ENCODE results near the gene SLC16A6.
"Not testable (repeated sequence)": the region's sequence is repeated elsewhere in the genome, so short reads cannot be mapped to it uniquely, and the experiment has no call there.

The SLC16A6 gene

DNA sequence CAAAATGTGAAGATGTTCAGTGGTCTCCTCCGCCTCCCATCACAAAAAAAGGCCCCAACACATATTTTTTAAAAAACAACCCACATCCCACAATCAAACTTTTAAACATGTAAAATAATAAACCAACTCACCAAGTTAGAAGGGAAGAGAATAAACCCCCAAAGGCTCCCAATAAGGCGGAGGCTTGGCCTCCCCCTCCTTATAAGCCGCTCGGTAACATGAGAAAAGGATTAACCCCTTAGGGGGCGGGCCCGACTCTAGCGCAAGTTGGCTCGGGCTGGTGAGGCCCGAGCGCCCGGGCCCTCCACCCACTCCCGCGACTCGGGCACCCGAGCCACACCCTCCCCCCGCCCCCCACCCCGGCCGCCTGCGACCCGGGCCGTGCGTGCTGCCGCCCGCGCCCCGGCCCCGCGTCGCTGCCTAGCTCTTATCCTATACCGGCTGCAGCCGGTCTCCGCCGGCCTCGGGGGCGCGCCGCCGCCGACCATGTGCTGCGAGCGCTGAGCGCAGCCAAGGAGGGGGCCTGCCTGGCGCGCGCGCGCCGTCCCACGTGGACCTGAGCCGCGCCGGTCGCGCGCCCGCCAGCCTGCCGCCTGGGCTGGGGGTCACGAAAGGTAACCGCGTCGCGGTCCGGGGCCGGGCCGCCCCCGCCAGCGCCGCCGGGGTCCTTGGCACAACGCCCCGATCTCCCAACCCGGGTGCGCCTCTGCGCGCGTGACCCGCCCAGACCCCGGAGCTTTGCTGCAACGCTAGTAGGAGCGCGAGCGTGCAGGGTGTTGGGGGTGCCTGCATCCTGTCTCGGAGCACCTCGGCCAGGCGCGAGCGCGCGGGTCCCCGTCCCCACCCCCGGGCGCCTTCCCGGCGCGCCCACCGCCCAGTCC lies at the start of gene SLC16A6, which contains the start of gene ARSG:
Gene SLC16A6 (minus strand): TSS at position 173 of the 881 bp plus-strand sequence. CDS start 12,807 bp downstream, outside the sequence.
Gene ARSG (plus strand): TSS at position 541 of the 881 bp plus-strand sequence. CDS start 15,999 bp downstream, outside the sequence.
- DNase-seq (ENCODE audit: low read depth): peak; percentile 35

DNA sequence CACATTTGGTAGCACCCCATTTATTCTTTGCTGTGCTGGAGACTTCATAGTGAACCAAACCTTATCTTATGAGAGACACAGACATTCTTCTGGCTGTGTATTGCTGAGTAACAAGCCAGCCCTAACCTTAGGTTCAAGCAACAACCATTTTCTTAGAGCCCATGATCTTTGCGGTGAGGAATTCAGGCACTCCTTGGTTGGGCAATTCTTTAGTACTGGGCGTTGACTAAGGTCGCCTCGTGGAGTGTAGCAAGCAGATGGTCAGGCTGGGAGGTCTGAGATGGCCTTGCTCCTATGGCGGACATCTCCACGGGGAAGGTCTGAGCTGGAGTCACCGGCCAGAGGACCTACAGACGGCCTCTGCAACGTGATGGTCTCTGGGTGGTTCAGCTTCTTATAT lies 43.5 kb upstream of the SLC16A6 start:
- no peak for DNase-seq (ENCODE audit: low read depth)

GRCh38 chr17:68331932-68332331 lies 41.0 kb upstream of the SLC16A6 start:
- DNase-seq (ENCODE audit: low read depth): not testable (repeated sequence)

DNA sequence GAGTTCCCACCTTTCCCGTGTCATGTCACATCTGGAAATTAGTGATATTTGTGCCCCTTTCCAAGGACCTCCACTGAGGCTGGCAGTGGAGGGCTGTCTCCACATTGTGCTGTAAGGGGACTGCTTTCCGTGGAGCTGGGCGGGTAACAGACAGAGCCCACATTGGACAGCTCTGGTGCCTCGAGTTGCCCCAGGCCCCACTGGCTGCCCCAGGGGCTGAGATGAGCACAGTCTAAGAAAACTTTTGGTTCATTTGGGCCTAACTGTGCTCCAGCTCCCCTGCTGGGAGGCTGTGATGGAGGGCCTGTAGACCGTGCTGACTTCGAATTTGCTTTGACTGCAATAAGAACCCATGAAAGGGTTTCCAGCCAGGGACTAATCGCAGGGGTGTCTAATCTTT lies 38.4 kb upstream of the SLC16A6 start:
- no peak for DNase-seq (ENCODE audit: low read depth)

DNA sequence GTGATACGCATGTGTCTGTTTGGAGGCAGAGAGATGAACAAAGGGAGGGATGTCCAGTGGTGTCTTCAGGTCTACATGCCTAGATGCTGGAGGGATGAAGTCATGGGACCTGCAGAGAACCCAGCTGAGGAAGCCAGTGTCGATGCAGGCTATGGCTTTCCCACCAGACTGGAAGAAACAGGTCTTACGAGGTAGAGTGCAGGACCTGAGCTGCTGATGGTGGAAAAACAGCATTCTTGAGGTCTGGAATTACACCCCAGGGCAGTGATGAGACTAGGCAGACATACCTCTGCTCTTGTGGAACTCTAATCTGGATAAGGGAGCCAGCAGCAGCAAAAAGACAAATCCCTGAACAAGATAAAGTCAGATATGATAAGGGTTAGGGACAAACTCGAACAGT lies 37.7 kb upstream of the SLC16A6 start:
- no peak for DNase-seq (ENCODE audit: low read depth)

DNA sequence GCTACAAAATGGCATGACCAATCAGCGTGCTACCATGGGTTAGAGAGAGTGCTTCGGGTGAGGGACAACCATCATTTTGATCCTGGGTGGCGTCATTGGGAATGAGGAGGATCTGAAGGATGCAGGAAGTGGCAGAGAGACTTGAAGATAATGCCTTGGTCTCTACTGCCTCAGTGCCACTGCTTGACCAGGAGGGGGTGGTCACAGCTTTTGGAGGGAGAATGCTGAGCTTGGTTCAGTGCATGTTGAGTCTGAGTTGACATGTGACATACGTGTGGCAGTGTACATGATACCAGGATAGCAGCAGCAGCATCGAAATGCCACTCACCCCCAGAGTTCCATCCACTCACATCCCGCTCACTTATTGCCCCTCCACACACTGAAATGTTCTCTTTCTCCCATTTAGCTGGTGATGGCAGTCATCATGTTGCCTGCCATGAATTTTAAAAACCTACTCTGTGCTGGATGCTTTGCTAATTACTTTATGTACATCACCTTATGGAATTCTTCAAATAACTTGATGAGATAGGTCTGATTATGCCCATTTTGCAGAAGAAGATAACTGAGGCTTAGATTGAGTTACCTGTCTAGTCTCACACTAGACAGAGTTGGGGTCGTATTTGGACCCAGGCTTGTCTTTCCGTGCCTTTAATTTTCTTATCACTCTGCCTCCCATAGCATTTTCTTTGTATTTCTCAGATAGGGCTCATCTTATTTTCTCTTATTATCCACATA lies 37.1 kb upstream of the SLC16A6 start:
- no peak for DNase-seq (ENCODE audit: low read depth)

DNA sequence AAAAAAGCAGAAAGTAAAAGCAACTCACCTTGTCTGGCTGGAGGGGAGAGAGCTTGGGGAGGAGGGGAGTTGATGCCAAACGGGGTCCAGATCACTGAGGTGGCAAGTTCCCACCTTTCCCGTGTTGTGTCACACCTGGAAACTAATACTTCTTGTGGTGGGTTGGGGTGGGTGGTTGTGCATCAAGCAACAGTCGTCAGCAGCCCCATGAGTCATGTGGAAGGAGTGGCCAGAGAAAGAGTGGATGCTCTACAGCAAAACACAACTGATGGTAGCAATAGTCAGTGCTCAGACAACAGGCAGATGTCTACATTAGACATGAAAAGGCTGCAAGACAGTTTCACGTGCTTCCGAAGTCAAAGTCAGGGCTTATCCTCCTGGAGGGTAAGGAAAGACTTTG lies 35.8 kb upstream of the SLC16A6 start:
- DNase-seq (ENCODE audit: low read depth): no peak

- DNase-seq (ENCODE audit: low read depth): no peak
These were observed 35.0 kb upstream of the SLC16A6 start for GRCh38 chr17:68325961-68326360.

GRCh38 chr17:68324654-68325336 lies 33.9 kb upstream of the SLC16A6 start:
- no peak for DNase-seq (ENCODE audit: low read depth)

- DNase-seq (ENCODE audit: low read depth): no peak
These were observed 33.2 kb upstream of the SLC16A6 start for GRCh38 chr17:68324114-68324513.

DNA sequence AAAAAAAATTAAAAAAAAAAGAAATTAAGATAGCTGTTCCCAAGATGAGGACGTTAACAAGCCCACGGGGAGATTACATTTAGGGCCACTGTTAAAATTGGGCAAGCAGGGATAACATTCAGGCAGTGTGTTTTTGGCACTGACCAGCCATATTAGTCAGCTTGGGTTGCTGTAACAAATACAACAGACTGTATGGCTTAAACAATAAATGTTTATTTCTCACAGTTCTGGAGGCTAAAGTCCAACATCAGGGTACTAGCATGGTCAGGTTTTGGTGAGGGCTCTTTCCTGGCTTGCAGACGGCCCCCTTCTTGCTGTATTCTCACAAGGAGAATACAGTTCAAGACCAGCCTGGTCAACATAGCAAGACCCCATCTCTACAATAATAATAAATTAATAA lies 31.7 kb upstream of the SLC16A6 start:
- no peak for DNase-seq (ENCODE audit: low read depth)

DNA sequence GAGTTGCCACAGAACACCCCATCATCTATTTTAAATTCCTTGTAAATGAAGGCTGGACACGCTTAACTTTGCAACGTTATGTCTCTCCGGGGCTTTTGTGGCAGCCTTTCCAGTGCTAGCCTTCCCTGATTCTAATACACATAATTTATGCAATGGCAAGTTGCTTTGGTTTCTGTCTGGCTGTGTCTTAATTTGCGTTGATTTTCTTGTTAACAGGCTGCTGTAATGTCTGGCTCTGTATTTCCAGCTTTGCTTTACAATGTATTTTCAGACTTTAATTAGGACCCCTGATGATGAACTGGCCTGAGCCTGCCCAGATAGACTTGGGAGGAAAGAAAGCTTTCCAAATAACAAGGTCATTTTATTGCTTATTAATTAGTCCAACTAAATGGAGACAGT lies 30.6 kb upstream of the SLC16A6 start:
- DNase-seq (ENCODE audit: low read depth): no peak

DNA sequence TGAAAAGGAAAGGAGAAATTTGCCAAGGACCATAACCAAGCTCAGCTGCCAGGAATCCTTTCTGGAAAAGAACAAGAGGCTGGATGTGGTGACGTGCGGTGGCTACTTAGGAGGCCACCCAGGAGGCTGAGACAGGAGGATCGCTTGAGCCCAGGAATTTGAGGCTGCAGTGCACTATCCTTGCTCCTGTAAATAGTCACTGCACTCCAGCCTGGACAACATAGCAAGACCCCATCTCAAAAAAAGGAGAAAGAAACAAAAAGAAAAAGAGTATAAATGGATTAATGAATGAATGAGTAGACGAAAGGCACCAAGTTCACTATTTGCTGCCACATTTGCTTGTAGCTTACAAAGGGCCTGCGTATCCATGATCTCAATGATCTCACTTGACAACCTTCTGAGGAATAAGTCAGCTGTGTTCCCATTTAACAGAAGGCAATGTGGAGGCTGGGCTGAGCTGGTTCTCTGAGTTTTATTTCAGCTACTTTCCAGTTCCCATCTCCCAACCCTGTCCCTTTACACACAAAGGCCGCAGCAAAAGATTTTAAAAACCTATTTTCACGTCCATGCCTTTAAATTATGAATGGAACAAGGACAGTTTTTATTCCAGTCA lies 30.1 kb upstream of the SLC16A6 start:
- no peak for DNase-seq (ENCODE audit: low read depth)

GRCh38 chr17:68320311-68320865 lies 29.5 kb upstream of the SLC16A6 start:
- no peak for DNase-seq (ENCODE audit: low read depth)

DNA sequence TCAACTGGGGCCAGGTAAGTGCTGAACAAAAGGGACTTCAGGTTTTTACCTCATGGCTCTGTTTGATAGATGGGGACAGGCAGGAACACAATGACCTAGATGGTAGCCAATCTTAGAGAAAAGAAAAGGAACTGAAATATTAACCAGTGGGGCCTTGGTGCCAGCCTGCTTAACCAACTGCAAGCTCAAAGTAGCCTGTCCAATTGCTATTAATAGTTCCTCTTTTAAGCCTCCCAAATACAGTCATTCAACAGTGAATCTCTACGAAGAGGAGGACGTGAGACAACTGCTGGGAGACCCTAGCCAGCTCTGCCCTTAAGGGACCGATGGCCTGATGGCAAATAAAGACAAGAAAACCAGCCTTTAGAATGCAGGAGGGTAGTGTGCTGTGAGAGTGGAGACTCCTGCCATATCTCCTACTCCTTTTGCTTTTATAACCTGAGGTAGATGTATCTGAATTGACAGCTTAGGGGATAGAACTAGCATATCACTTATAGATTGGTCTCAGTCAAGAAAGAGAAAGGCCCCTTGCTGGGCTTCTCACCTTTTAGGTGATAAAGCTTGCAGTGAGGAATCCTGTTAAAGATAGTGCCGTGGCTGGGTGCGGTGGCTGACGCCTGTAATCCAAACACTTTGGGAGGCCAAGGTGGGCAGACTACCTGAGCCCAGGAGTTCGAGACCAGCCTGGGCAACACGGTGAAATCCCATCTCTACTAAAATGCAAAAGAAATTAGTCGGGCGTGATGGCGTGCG lies 28.7 kb upstream of the SLC16A6 start:
- DNase-seq (ENCODE audit: low read depth): no peak

GRCh38 chr17:68318103-68318991 lies 27.4 kb upstream of the SLC16A6 start:
- peak; percentile 33 for DNase-seq (ENCODE audit: low read depth)

GRCh38 chr17:68317458-68317857 lies 26.5 kb upstream of the SLC16A6 start:
- DNase-seq (ENCODE audit: low read depth): no peak

DNA sequence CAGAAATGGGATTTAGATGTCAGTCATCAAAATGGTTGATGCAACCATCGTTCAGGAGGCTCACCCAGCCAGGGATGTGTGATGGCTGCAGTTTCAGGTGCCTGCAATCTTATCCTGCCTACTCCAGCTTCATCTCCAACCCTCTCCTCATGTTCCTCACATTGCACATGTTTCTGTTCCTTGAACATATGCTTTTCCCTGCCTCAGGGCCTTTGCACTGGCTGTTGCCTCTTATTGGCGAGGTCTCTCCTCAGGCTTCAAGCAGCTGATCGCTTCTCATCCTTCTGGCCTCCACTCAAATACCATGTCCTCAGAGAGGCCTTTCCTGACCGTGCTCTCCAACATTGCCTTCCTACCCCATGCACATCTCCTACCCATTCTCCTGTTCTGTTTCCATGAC lies 25.0 kb upstream of the SLC16A6 start:
- DNase-seq (ENCODE audit: low read depth): no peak

DNA sequence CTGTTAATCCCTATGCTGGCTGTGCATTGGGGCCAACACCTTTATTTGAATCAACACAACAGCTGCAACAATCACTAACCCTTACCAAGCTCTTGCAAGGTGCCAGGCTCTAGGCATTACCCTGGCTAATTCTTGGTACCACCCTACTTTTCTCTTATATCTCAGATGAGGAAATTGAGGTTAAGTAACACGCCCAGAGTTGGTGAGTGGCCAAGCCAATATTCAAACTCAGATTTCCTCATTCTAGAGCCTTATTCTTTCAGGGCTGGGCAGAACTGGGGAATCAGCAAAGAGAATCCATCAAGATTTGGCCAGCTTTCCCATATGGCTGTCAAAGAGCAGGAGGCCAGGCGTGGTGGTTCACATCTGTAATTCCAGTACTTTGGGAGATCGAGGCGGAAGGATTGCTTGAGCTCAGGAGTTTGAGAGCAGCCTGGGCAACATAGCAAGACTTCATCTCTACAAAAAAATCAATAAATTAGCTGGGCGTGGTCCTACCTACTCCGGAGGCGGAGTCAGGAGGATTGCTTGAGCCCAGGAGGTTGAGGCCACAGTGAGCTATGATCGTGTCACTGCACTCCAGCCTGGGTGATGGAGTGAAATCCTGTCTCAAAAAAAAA lies 24.1 kb upstream of the SLC16A6 start:
- no peak for DNase-seq (ENCODE audit: low read depth)

DNA sequence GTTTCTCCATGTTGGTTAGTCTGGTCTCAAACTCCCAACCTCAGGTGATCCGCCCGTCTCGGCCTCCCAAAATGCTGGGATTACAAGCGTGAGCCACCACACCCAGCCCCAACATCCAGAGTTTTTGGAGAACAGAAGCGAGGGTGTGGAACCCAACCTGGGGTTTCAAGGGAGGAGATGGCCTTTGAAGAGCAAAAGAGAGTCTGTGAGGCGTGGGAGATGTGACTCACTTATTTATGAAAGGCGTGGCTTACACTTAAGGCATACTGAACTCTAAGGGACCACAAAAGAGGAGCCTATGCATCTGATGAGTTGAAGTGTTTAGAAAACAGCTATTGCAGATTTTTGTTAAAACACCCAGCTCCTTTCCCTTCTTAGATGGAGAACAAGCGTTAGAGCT lies 19.2 kb upstream of the SLC16A6 start:
- no peak for DNase-seq (ENCODE audit: low read depth)
